ENCODE results near the gene MAPK8.

The MAPK8 gene

GRCh38 chr10:48451969-48452878 is 145.7 kb downstream of the MAPK8 start:
- no peak for DNase-seq

- no peak for DNase-seq
Measured at GRCh38 chr10:48452879-48453412, 146.5 kb downstream of the MAPK8 start.

GRCh38 chr10:48453451-48454301 is 147.2 kb downstream of the MAPK8 start:
- DNase-seq = no peak

GRCh38 chr10:48454302-48455054 is 148.0 kb downstream of the MAPK8 start:
- DNase-seq = no peak

GRCh38 chr10:48455055-48455391 is 148.5 kb downstream of the MAPK8 start:
- no peak for DNase-seq

- no peak for DNase-seq
Measured at GRCh38 chr10:48455392-48456151, 149.1 kb downstream of the MAPK8 start.

- DNase-seq = no peak
Measured at GRCh38 chr10:48456361-48456804, 149.9 kb downstream of the MAPK8 start.

GRCh38 chr10:48456808-48457761 is 150.6 kb downstream of the MAPK8 start:
- no peak for DNase-seq

GRCh38 chr10:48457949-48458661 is 151.6 kb downstream of the MAPK8 start:
- DNase-seq = no peak

- DNase-seq = no peak
Measured at GRCh38 chr10:48458662-48459048, 152.2 kb downstream of the MAPK8 start.

GRCh38 chr10:48459270-48460150 is 153.0 kb downstream of the MAPK8 start:
- no peak for DNase-seq

- no peak for DNase-seq
Measured at GRCh38 chr10:48460182-48460581, 153.7 kb downstream of the MAPK8 start.

GRCh38 chr10:48461623-48462481 is 155.4 kb downstream of the MAPK8 start:
- DNase-seq = no peak

GRCh38 chr10:48462482-48463020 is 156.1 kb downstream of the MAPK8 start:
- DNase-seq = no peak

- DNase-seq = no peak
Measured at GRCh38 chr10:48463318-48464003, 157.0 kb downstream of the MAPK8 start.

- no peak for DNase-seq
Measured at GRCh38 chr10:48464121-48464870, 157.8 kb downstream of the MAPK8 start.

All from activated CD4-positive, alpha-beta T cell treated with anti-CD3 and anti-CD28 coated beads, Interleukin-2, amount 50 U/mL, for 4 hours (primary cell).